ENCODE measurements around the gene CPA1.

The CPA1 gene

GRCh38 chr7:130381468-130382312, 1.4 kb downstream of the CPA1 start:
- peak; percentile 15 for TF ChIP-seq CTCF (conservative IDR thresholded peaks at IDR 0.05; ENCODE audit: low read depth, low read length)
- no peak overlapping the region for H3K4me3 ChIP-seq (ENCODE audit: low read length)
- no peak for DNase-seq (ENCODE audit: low read depth)

GRCh38 chr7:130383187-130383980, 3.1 kb downstream of the CPA1 start:
- no peak overlapping the region for H3K4me3 ChIP-seq (ENCODE audit: low read length)
- no peak for TF ChIP-seq CTCF (conservative IDR thresholded peaks at IDR 0.05; ENCODE audit: low read depth, low read length)
- DNase-seq (ENCODE audit: low read depth) = no peak

GRCh38 chr7:130384371-130384801, 4.1 kb downstream of the CPA1 start:
- no peak for TF ChIP-seq CTCF (conservative IDR thresholded peaks at IDR 0.05; ENCODE audit: low read depth, low read length)
- no peak overlapping the region for H3K4me3 ChIP-seq (ENCODE audit: low read length)
- no peak for DNase-seq (ENCODE audit: low read depth)

GRCh38 chr7:130384841-130385599, 4.7 kb downstream of the CPA1 start:
- DNase-seq (ENCODE audit: low read depth) = no peak
- no peak overlapping the region for H3K4me3 ChIP-seq (ENCODE audit: low read length)
- TF ChIP-seq CTCF (conservative IDR thresholded peaks at IDR 0.05; ENCODE audit: low read depth, low read length) = no peak

- no peak for TF ChIP-seq CTCF (conservative IDR thresholded peaks at IDR 0.05; ENCODE audit: low read depth, low read length)
- H3K4me3 ChIP-seq (ENCODE audit: low read length) = no peak overlapping the region
- DNase-seq (ENCODE audit: low read depth) = no peak
These were observed 5.3 kb downstream of the CPA1 start for GRCh38 chr7:130385600-130386066.

- no peak overlapping the region for H3K4me3 ChIP-seq (ENCODE audit: low read length)
- TF ChIP-seq CTCF (conservative IDR thresholded peaks at IDR 0.05; ENCODE audit: low read depth, low read length) = no peak
- no peak for DNase-seq (ENCODE audit: low read depth)
These were observed 6.6 kb downstream of the CPA1 start for GRCh38 chr7:130386876-130387275.
